Suprapubic skin (tissue), 4 donors: Measurements from ENCODE around the gene EFCAB12. TPM values are rescaled to one million over a fixed set of nuclear protein-coding genes. Genes with fewer than 3 reads are reported as not detected.
"Not testable (repeated sequence)": the region's sequence is repeated elsewhere in the genome, so short reads cannot be mapped to it uniquely, and the experiment has no call there.

ENCODE experiments used
- DNase-seq, 2 donors: peaks; one replicate each; pipeline ENCODE4 v3.0.0-alpha.2; 2019; ENCODE audit warnings: low spot score in 2 of 2
- H3K27ac ChIP-seq: fragments of 200-600 bp; sonication (generic); one replicate; pipeline ENCODE4 v1.5.1; 2019
- H3K27me3 ChIP-seq: fragments of 200-600 bp; sonication (generic); one replicate; pipeline ENCODE4 v1.5.1; 2019
- H3K36me3 ChIP-seq: fragments of 200-600 bp; sonication (generic); one replicate; pipeline ENCODE4 v1.5.1; 2019
- H3K4me1 ChIP-seq: fragments of 200-600 bp; sonication (generic); one replicate; pipeline ENCODE4 v1.5.1; 2019
- H3K4me3 ChIP-seq: fragments of 200-600 bp; sonication (generic); one replicate; pipeline ENCODE4 v1.5.1; 2019; ENCODE audit warnings: mild to moderate bottlenecking
- H3K9me3 ChIP-seq: fragments of 200-600 bp; sonication (generic); one replicate; pipeline ENCODE4 v1.5.1; 2019
- CTCF ChIP-seq, 2 donors: fragments of 200-600 bp in 1 of 2; fragments of 450-650 bp in 1 of 2; sonication (generic) in 1 of 2; IDR thresholded peaks; one replicate each; pipeline ENCODE4 v1.5.1; 2016 to 2019; ENCODE audit warnings: antibody characterized with exemption in 2 of 2, mild to moderate bottlenecking in 1 of 2, moderate library complexity in 1 of 2
- EP300 ChIP-seq: sonication (generic); formaldehyde crosslinking; IDR thresholded peaks from one replicate; pipeline ENCODE4 v1.6.1; 2017; ENCODE audit warnings: antibody characterized with exemption
- POLR2A ChIP-seq, 2 donors: fragments of 450-650 bp; IDR thresholded peaks; one replicate each; pipeline ENCODE4 v1.6.1; 2017; ENCODE audit warnings: antibody characterized with exemption in 2 of 2, mild to moderate bottlenecking in 2 of 2, moderate library complexity in 2 of 2
- POLR2AphosphoS5 ChIP-seq, 3 donors: sonication (generic); formaldehyde crosslinking; IDR thresholded peaks; one replicate each; pipeline ENCODE4 v1.6.1; 2017; ENCODE audit warnings: antibody characterized with exemption in 3 of 3
- WGBS: methylation state at CpG from one replicate; pipeline ENCODE4 v1.1.5; 2018; 5-methylcytosine and 5-hydroxymethylcytosine counted together
- total RNA-seq, 4 donors: library from RNA; depleted of rRNA; stranded (reverse); fragments of >200 nt; gene quantifications; one replicate each; pipeline ENCODE4 v1.1.0, GENCODE V29; 2016

EFCAB12 gene
- total RNA-seq, 4 donors from 2014 or later, result 0.13 to 1.1 (median 0.23) TPM; not detected in 1

- 64% methylated on average over 8 of the region's 8 CpGs for WGBS
- Histone ChIP-seq H3K9me3 (no peaks in the 10 kb centered on the region), H3K4me3 (peak overlapping the region; percentile 71), H3K36me3 (peaks cover 5% of the 10 kb centered on the region), H3K27ac (peak overlapping the region; percentile 91), H3K4me1 (peaks cover 32% of the 10 kb centered on the region), H3K27me3 (no peaks in the 10 kb centered on the region)
- DNase-seq, result no peak
- TF ChIP-seq POLR2AphosphoS5 (IDR thresholded peaks at IDR 0.05) (no peak), EP300 (no peak), CTCF (IDR thresholded peaks at IDR 0.05) (no peak), POLR2A (IDR thresholded peaks at IDR 0.05) (no peak)
Measured at GRCh38 chr3:129399895-129400357, 28.5 kb downstream of the EFCAB12 start.

- H3K9me3 ChIP-seq, result no peaks in the 10 kb centered on the region
- DNase-seq, result peak in 1 of 2 donors; percentile 89
- no peaks in the 10 kb centered on the region for H3K27me3 ChIP-seq
- peaks cover 5% of the 10 kb centered on the region for H3K36me3 ChIP-seq
- peaks cover 35% of the 10 kb centered on the region for H3K4me1 ChIP-seq
- WGBS, result under 1% methylated on average over 25 of the region's 25 CpGs
- peak overlapping the region; percentile 91 for H3K27ac ChIP-seq
- TF ChIP-seq POLR2AphosphoS5 (IDR thresholded peaks at IDR 0.05) (peak in 1 of 3 donors; percentile 73), POLR2A (IDR thresholded peaks at IDR 0.05) (no peak), EP300 (no peak), CTCF (IDR thresholded peaks at IDR 0.05) (peak; percentile 71 to 77)
- H3K4me3 ChIP-seq, result peak overlapping the region; percentile 71
Measured at GRCh38 chr3:129399145-129399894, 29.1 kb downstream of the EFCAB12 start.

GRCh38 chr3:129398803-129399144 is 29.7 kb downstream of the EFCAB12 start:
- TF ChIP-seq POLR2AphosphoS5 (IDR thresholded peaks at IDR 0.05) (no peak), POLR2A (IDR thresholded peaks at IDR 0.05) (no peak), CTCF (IDR thresholded peaks at IDR 0.05) (no peak), EP300 (no peak)
- no peak for DNase-seq
- H3K4me3 ChIP-seq, result peak overlapping the region; percentile 71
- H3K36me3 ChIP-seq, result peaks cover 5% of the 10 kb centered on the region
- peak overlapping the region; percentile 91 for H3K27ac ChIP-seq
- H3K27me3 ChIP-seq, result no peaks in the 10 kb centered on the region
- peaks cover 38% of the 10 kb centered on the region for H3K4me1 ChIP-seq
- no peaks in the 10 kb centered on the region for H3K9me3 ChIP-seq
- 3% methylated on average over 8 of the region's 18 CpGs for WGBS

- Histone ChIP-seq H3K4me1 (peaks cover 63% of the 10 kb centered on the region), H3K27ac (peak overlapping the region; percentile 3), H3K36me3 (peaks cover 48% of the 10 kb centered on the region)
- H3K9me3 ChIP-seq, DNase-seq, H3K27me3 ChIP-seq, H3K4me3 ChIP-seq: not testable (repeated sequence)
- 86% methylated on average over 1 of the region's 17 CpGs for WGBS
Measured at GRCh38 chr3:129393760-129394564, 34.5 kb downstream of the EFCAB12 start.

GRCh38 chr3:129393271-129393670 is 35.2 kb downstream of the EFCAB12 start:
- Histone ChIP-seq H3K4me1 (peaks cover 58% of the 10 kb centered on the region), H3K27ac (peak overlapping the region; percentile 3), H3K4me3 (no peak overlapping the region), H3K27me3 (no peaks in the 10 kb centered on the region), H3K36me3 (peaks cover 55% of the 10 kb centered on the region), H3K9me3 (no peaks in the 10 kb centered on the region)
- 45% methylated on average over 6 of the region's 6 CpGs for WGBS
- TF ChIP-seq CTCF (IDR thresholded peaks at IDR 0.05), result no peak
- TF ChIP-seq POLR2AphosphoS5 (IDR thresholded peaks at IDR 0.05), result no peak
- TF ChIP-seq EP300, result no peak
- TF ChIP-seq POLR2A (IDR thresholded peaks at IDR 0.05), result no peak
- DNase-seq, result no peak

- not testable (repeated sequence) for DNase-seq, H3K9me3 ChIP-seq, H3K4me3 ChIP-seq, H3K27me3 ChIP-seq
- Histone ChIP-seq H3K27ac (peak overlapping the region; percentile 56), H3K36me3 (peaks cover 65% of the 10 kb centered on the region), H3K4me1 (peaks cover 48% of the 10 kb centered on the region)
- WGBS, result 59% methylated on average over 3 of the region's 8 CpGs
Measured at GRCh38 chr3:129392106-129392887, 36.1 kb downstream of the EFCAB12 start.

- not testable (repeated sequence) for DNase-seq, H3K4me3 ChIP-seq, H3K27me3 ChIP-seq, H3K9me3 ChIP-seq
- Histone ChIP-seq H3K27ac (peak overlapping the region; percentile 58), H3K36me3 (peaks cover 72% of the 10 kb centered on the region), H3K4me1 (peaks cover 41% of the 10 kb centered on the region)
- 55% methylated on average over 4 of the region's 4 CpGs for WGBS
Measured at GRCh38 chr3:129391583-129391982, 36.9 kb downstream of the EFCAB12 start.
